WTC11 (cell line): Measurements from ENCODE around the gene EVI5L. TPM values are rescaled to one million over a fixed set of nuclear protein-coding genes. Genes with fewer than 3 reads are reported as not detected.

ENCODE experiments used
- ATAC-seq: fragments of 200-7000 bp; cut with Tn5 transposase; 2 replicates; pipeline ENCODE4 v1.10.0; 2021; ENCODE audit warnings: mild to moderate bottlenecking, moderate library complexity
- CTCF ChIA-PET: fragments of 300-600 bp; sonication (Branson Sonifier 250); formaldehyde crosslinking; loops from one replicate; lab custom pipeline; 2021; ENCODE audit warnings: antibody characterized with exemption; lab: Charles Lee
- POLR2A ChIA-PET: fragments of 350-600 bp; sonication (Branson Sonifier 250); formaldehyde crosslinking; loops from one replicate; lab custom pipeline; 2021; ENCODE audit warnings: antibody characterized with exemption; lab: Charles Lee
- DNase-seq: peaks from one replicate; pipeline ENCODE4 v3.0.0; 2021; ENCODE audit warnings: low spot score
- H3K27ac Mint-ChIP-seq: 2 replicates; pipeline ENCODE4 v1.8.0; 2021; ENCODE audit warnings: mixed read lengths
- H3K27me3 Mint-ChIP-seq: 2 replicates; pipeline ENCODE4 v1.8.0; 2021; ENCODE audit warnings: low read depth, mild to moderate bottlenecking, moderate library complexity, mixed read lengths
- H3K36me3 Mint-ChIP-seq: 2 replicates; pipeline ENCODE4 v1.8.0; 2021; ENCODE audit warnings: mixed read lengths
- H3K4me1 Mint-ChIP-seq: 2 replicates; pipeline ENCODE4 v1.8.0; 2022; ENCODE audit warnings: mixed read lengths
- H3K4me3 Mint-ChIP-seq: 2 replicates; pipeline ENCODE4 v1.8.0; 2021; ENCODE audit warnings: mild to moderate bottlenecking, moderate library complexity, mixed read lengths
- H3K9me3 Mint-ChIP-seq: 2 replicates; pipeline ENCODE4 v1.8.0; 2021; ENCODE audit warnings: mixed read lengths
- CBFB ChIP-seq: sonication (generic); formaldehyde crosslinking; IDR thresholded peaks from 2 replicates; pipeline ENCODE4 v1.8.1; 2022; ENCODE audit warnings: mild to moderate bottlenecking, low read depth, missing genetic modification reagents
- E2F5 ChIP-seq: sonication (generic); formaldehyde crosslinking; IDR thresholded peaks from 2 replicates; pipeline ENCODE4 v1.8.1; 2022; ENCODE audit warnings: mild to moderate bottlenecking, moderate library complexity, missing genetic modification reagents
- ELF4 ChIP-seq: sonication (generic); formaldehyde crosslinking; IDR thresholded peaks from 2 replicates; pipeline ENCODE4 v1.8.1; 2022; ENCODE audit warnings: low read depth, mild to moderate bottlenecking, moderate library complexity, missing genetic modification reagents
- EMX1 ChIP-seq: fragments of 250-450 bp; sonication (Bioruptor Pico); IDR thresholded peaks from 2 replicates; pipeline ENCODE4 v1.8.0; 2021; ENCODE audit warnings: mild to moderate bottlenecking
- ERG ChIP-seq: fragments of 250-450 bp; sonication (Bioruptor Pico); IDR thresholded peaks from 2 replicates; pipeline ENCODE4 v1.8.0; 2021; ENCODE audit warnings: mild to moderate bottlenecking
- FOXK1 ChIP-seq: sonication (generic); formaldehyde crosslinking; IDR thresholded peaks from 2 replicates; pipeline ENCODE4 v1.8.0; 2022; ENCODE audit warnings: mild to moderate bottlenecking, moderate library complexity, missing genetic modification reagents
- FOXP1 ChIP-seq: sonication (generic); formaldehyde crosslinking; IDR thresholded peaks from 2 replicates; pipeline ENCODE4 v1.8.0; 2022; ENCODE audit warnings: missing genetic modification reagents, mild to moderate bottlenecking, moderate library complexity, borderline replicate concordance
- HMGA2 ChIP-seq: fragments of 250-450 bp; sonication (Bioruptor Pico); IDR thresholded peaks from 2 replicates; pipeline ENCODE4 v1.4.0; 2021; ENCODE audit warnings: mild to moderate bottlenecking, moderate library complexity
- IRF1 ChIP-seq: sonication (generic); formaldehyde crosslinking; IDR thresholded peaks from 2 replicates; pipeline ENCODE4 v1.8.0; 2023; ENCODE audit warnings: missing genetic modification reagents
- KAT7 ChIP-seq: sonication (generic); formaldehyde crosslinking; IDR thresholded peaks from 2 replicates; pipeline ENCODE4 v1.8.1; 2023; ENCODE audit warnings: missing genetic modification reagents, mild to moderate bottlenecking, borderline replicate concordance
- MAX ChIP-seq: sonication (generic); formaldehyde crosslinking; IDR thresholded peaks from 2 replicates; pipeline ENCODE4 v1.8.0; 2022; ENCODE audit warnings: mild to moderate bottlenecking, missing genetic modification reagents
- MYBL2 ChIP-seq: sonication (generic); formaldehyde crosslinking; IDR thresholded peaks from 2 replicates; pipeline ENCODE4 v1.8.1; 2023; ENCODE audit warnings: mild to moderate bottlenecking, moderate library complexity, missing genetic modification reagents
- NFE2L1 ChIP-seq: sonication (generic); formaldehyde crosslinking; IDR thresholded peaks from 2 replicates; pipeline ENCODE4 v1.8.1; 2023; ENCODE audit warnings: missing genetic modification reagents
- NR1H2 ChIP-seq: sonication (generic); formaldehyde crosslinking; IDR thresholded peaks from 2 replicates; pipeline ENCODE4 v1.9.0; 2021; ENCODE audit warnings: mild to moderate bottlenecking, moderate library complexity, missing genetic modification reagents
- NR3C1 ChIP-seq: sonication (generic); formaldehyde crosslinking; conservative IDR thresholded peaks from 2 replicates; pipeline ENCODE4 v1.8.1; 2023; ENCODE audit warnings: low read depth, mild to moderate bottlenecking, missing genetic modification reagents
- PRRX2 ChIP-seq: fragments of 250-450 bp; sonication (Bioruptor Pico); IDR thresholded peaks from 2 replicates; pipeline ENCODE4 v1.8.0; 2021; ENCODE audit warnings: mild to moderate bottlenecking
- TCF7 ChIP-seq: sonication (generic); formaldehyde crosslinking; IDR thresholded peaks from 2 replicates; pipeline ENCODE4 v1.8.0; 2022; ENCODE audit warnings: mild to moderate bottlenecking, low read depth, missing genetic modification reagents, moderate library complexity
- TEAD4 ChIP-seq: sonication (generic); formaldehyde crosslinking; IDR thresholded peaks from 2 replicates; pipeline ENCODE4 v1.8.0; 2022; ENCODE audit warnings: mild to moderate bottlenecking, missing genetic modification reagents
- ZNF232 ChIP-seq: sonication (generic); formaldehyde crosslinking; IDR thresholded peaks from 2 replicates; pipeline ENCODE4 v1.8.0; 2022; ENCODE audit warnings: mild to moderate bottlenecking, missing genetic modification reagents
- ZNF423 ChIP-seq: fragments of 250-450 bp; sonication (Bioruptor Pico); IDR thresholded peaks from 2 replicates; pipeline ENCODE4 v2.1.2; 2022; ENCODE audit warnings: mild to moderate bottlenecking, moderate library complexity
- ZNF512 ChIP-seq: sonication (generic); formaldehyde crosslinking; IDR thresholded peaks from 2 replicates; pipeline ENCODE4 v1.8.1; 2022; ENCODE audit warnings: missing genetic modification reagents, borderline replicate concordance
- ZNF532 ChIP-seq: fragments of 250-450 bp; sonication (Bioruptor Pico); IDR thresholded peaks from 2 replicates; pipeline ENCODE4 v1.9.0; 2021; ENCODE audit warnings: mild to moderate bottlenecking, borderline replicate concordance
- total RNA-seq: library from RNA; stranded (reverse); gene quantifications from 3 replicates; pipeline ENCODE4 v1.2.3, GENCODE V29; 2021

EVI5L gene
- total RNA-seq, 1 experiment from 2014 or later = 10.5 TPM

GRCh38 chr19:7808108-7808507 lies 21.9 kb upstream of the EVI5L start:
- no peak overlapping the region for H3K4me3 Mint-ChIP-seq
- H3K4me1 Mint-ChIP-seq = no peaks in the 10 kb centered on the region
- TF ChIP-seq FOXP1 = no peak
- no peak for TF ChIP-seq PRRX2 (CRISPR knock-in tag)
- no peak for TF ChIP-seq MYBL2 (CRISPR knock-in tag)
- no peak for TF ChIP-seq ERG (CRISPR knock-in tag)
- TF ChIP-seq ZNF232 = no peak
- TF ChIP-seq E2F5 = no peak
- no peak for TF ChIP-seq EMX1 (CRISPR knock-in tag)
- TF ChIP-seq NFE2L1 (CRISPR knock-in tag) = no peak
- TF ChIP-seq NR3C1 (CRISPR knock-in tag) = no peak
- no peak for TF ChIP-seq ZNF423 (CRISPR knock-in tag)
- no peak for TF ChIP-seq HMGA2
- TF ChIP-seq ELF4 = no peak
- TF ChIP-seq NR1H2 (CRISPR knock-in tag) = no peak
- TF ChIP-seq KAT7 (CRISPR knock-in tag) = no peak
- no peak for TF ChIP-seq ZNF532 (CRISPR knock-in tag)
- TF ChIP-seq TCF7 (CRISPR knock-in tag) = no peak
- no peak for TF ChIP-seq TEAD4
- no peak for TF ChIP-seq MAX (CRISPR knock-in tag)
- H3K36me3 Mint-ChIP-seq = peaks cover 5% of the 10 kb centered on the region
- H3K27me3 Mint-ChIP-seq = peaks cover 37% of the 10 kb centered on the region
- H3K9me3 Mint-ChIP-seq = peaks cover 21% of the 10 kb centered on the region
- ChIA-PET CTCF (interaction anchor here (0.6 to 1.4 kb wide), 2 partner anchors 13 to 240 kb away, joined by 3 to 6 read pairs; no protein-coding TSS in a partner anchor), POLR2A (no interaction called here)
- DNase-seq = no peak
- H3K27ac Mint-ChIP-seq = no peak overlapping the region
- ATAC-seq = no peak

GRCh38 chr19:7811989-7812388 lies 18.0 kb upstream of the EVI5L start:
- Mint-ChIP-seq H3K27me3 (peaks cover 47% of the 10 kb centered on the region), H3K36me3 (peaks cover 5% of the 10 kb centered on the region), H3K4me3 (no peak overlapping the region), H3K4me1 (no peaks in the 10 kb centered on the region), H3K9me3 (peaks cover 34% of the 10 kb centered on the region), H3K27ac (no peak overlapping the region)
- no peak for TF ChIP-seq ZNF512 (CRISPR knock-in tag)
- no peak for TF ChIP-seq IRF1 (CRISPR knock-in tag)
- no peak for TF ChIP-seq CBFB (CRISPR knock-in tag)
- no peak for TF ChIP-seq FOXK1 (CRISPR knock-in tag)
- ChIA-PET CTCF (interaction anchor here (0.6 to 2.4 kb wide), 3 partner anchors 131 to 1385 kb away, joined by 3 to 7 read pairs (median 6); partner anchors contain the start of gene TRAPPC5), POLR2A (interaction anchor here (0.6 kb wide), 2 partner anchors 23 to 208 kb away, joined by 3 to 5 read pairs; no protein-coding TSS in a partner anchor)
- DNase-seq = no peak
- ATAC-seq = no peak
